Cardiac septum (tissue), 1 donor: ENCODE results near the gene MORN3. TPM values are rescaled to one million over a fixed set of nuclear protein-coding genes. Genes with fewer than 3 reads are reported as not detected.

ENCODE experiments used
- DNase-seq: peaks from one replicate; pipeline ENCODE4 v3.0.0-alpha.2; 2020; ENCODE audit warnings: low spot score
- intact Hi-C: fragments of 100-400 bp; cut with DNase I; formaldehyde crosslinking; loops from one replicate; pipeline ENCODE4 v1.14.0; 2022
- total RNA-seq: library from RNA; stranded (reverse); fragmentation: NEBNext Ultra II Directional; extraction: Animal tissue kit (Norgen Biotek cat#: 25700); gene quantifications from one replicate; pipeline ENCODE4 v1.2.1, GENCODE V29; 2021
- donor health status: DM: no; HTN: no; CAD: no.

MORN3 gene
- total RNA-seq, 1 donor from 2014 or later, result 0.08 TPM

GRCh38 chr12:121620333-121620891, 49.0 kb downstream of the MORN3 start:
- intact Hi-C loops, result no loop called here
- no peak for DNase-seq

- DNase-seq, result no peak
- intact Hi-C loops, result no loop called here
Observed at GRCh38 chr12:121618659-121619233, 50.7 kb downstream of the MORN3 start.

GRCh38 chr12:121614872-121615467, 54.5 kb downstream of the MORN3 start:
- no peak for DNase-seq
- intact Hi-C loops, result no loop called here

- intact Hi-C loops, result no loop called here
- no peak for DNase-seq
Observed at GRCh38 chr12:121613462-121613861, 56.0 kb downstream of the MORN3 start.

GRCh38 chr12:121611306-121611705, 58.1 kb downstream of the MORN3 start:
- intact Hi-C loops, result no loop called here

GRCh38 chr12:121610239-121611149, 59.0 kb downstream of the MORN3 start:
- intact Hi-C loops, result no loop called here

More at GRCh38 chr12:121611306-121611705, 58.1 kb downstream of the MORN3 start:
- DNase-seq, result no peak

GRCh38 chr12:121608301-121608700, 61.2 kb downstream of the MORN3 start:
- intact Hi-C loops, result no loop called here
- DNase-seq, result no peak

More at GRCh38 chr12:121610239-121611149, 59.0 kb downstream of the MORN3 start:
- DNase-seq, result no peak

- intact Hi-C loops, result no loop called here
- no peak for DNase-seq
Observed at GRCh38 chr12:121603581-121603980, 65.9 kb downstream of the MORN3 start.

- DNase-seq, result no peak
- intact Hi-C loops, result no loop called here
Observed at GRCh38 chr12:121602766-121603165, 66.7 kb downstream of the MORN3 start.

GRCh38 chr12:121600702-121601336, 68.6 kb downstream of the MORN3 start:
- intact Hi-C loops, result no loop called here
- DNase-seq, result no peak

Other genes with a start within 250 kb of the MORN3 start
- 10.1 TPM for gene KDM2B, start 88.6 kb downstream of the MORN3 start, total RNA-seq
- gene ORAI1, start 43.1 kb downstream of the MORN3 start, total RNA-seq, result 8.0 TPM
- gene TMEM120B, start 43.1 kb upstream of the MORN3 start, total RNA-seq, result 6.2 TPM
- gene RHOF, start 124.0 kb upstream of the MORN3 start, total RNA-seq, result 20.9 TPM
- gene SETD1B, start 134.4 kb upstream of the MORN3 start, total RNA-seq, result 13.0 TPM
- gene HPD, start 189.2 kb upstream of the MORN3 start, total RNA-seq, result 1.3 TPM
- gene PSMD9, start 219.1 kb upstream of the MORN3 start, total RNA-seq, result 31.2 TPM
- gene CFAP251, start 248.9 kb upstream of the MORN3 start, total RNA-seq, result 3.8 TPM